Pons (tissue), 1 donor: ENCODE measurements around the gene SMC4.

Source experiments
- DNase-seq: peaks from one replicate; pipeline ENCODE4 v3.0.0-alpha.2; 2016; ENCODE audit warnings: low spot score

Gene SMC4

GRCh38 chr3:160478338-160478737 lies 78.9 kb downstream of the SMC4 start:
- no peak for DNase-seq

- DNase-seq: no peak
Observed at GRCh38 chr3:160479376-160479775, 79.9 kb downstream of the SMC4 start.

DNA sequence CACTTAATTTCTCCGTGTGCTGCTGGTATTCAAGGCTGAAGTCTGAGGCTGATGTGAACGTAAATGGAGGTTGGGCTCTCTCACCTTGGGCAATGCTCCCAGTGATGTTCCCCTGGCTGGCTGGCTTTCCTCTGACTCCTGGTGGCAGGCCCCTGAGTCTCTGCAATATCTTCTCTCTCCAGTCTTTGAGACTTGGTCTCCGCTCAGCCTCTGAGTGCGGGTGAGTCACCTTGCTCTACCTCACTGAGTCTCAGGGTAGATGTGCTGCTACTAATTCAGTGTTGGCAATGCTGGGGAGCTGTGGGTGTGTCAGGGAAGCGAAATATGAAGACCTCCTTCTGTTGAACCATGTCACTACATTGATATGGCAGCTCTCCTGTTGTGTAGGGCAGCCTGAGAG lies 81.5 kb downstream of the SMC4 start:
- DNase-seq: no peak

DNA sequence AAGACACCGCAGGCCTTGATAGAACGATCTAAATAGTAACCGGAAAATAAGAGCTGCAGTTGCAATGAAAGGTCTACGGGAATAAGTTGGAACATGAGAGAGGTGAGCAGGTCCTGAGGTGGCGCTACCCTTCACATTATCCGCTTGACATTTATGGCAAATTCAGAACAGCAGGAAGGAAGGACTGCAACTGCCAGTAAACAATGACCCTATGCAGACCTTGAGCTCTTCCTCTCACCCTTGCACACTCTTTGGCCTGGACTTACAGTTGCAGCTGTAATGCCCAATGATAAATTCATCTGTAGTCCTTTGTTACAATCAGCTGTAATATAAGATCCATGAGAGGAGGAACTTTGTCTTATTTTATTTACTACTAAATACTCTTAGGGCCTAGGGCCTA lies 82.4 kb downstream of the SMC4 start:
- no peak for DNase-seq

GRCh38 chr3:160482796-160483195 lies 83.3 kb downstream of the SMC4 start:
- DNase-seq: no peak
